B cell (primary cell): ENCODE data around the gene EFNA5. TPM values are rescaled to one million over a fixed set of nuclear protein-coding genes. Genes with fewer than 3 reads are reported as not detected.

Source experiments
- ATAC-seq: fragments of 200-7000 bp; cut with Tn5 transposase; one replicate; pipeline ENCODE4 v1.10.0; 2021; ENCODE audit warnings: low read depth, mild to moderate bottlenecking, moderate number of reproducible peaks, moderate library complexity
- CTCF ChIA-PET: fragments of 350-600 bp; sonication (Branson Sonifier 250); formaldehyde crosslinking; loops from one replicate; lab custom pipeline; 2021; ENCODE audit warnings: antibody characterized with exemption, inconsistent platforms; lab: Charles Lee
- POLR2A ChIA-PET: fragments of 350-600 bp; sonication (Branson Sonifier 250); formaldehyde crosslinking; loops from one replicate; lab custom pipeline; 2021; ENCODE audit warnings: antibody characterized with exemption; lab: Charles Lee
- DNase-seq: peaks from one replicate; pipeline ENCODE4 v3.0.0; 2013
- H2AFZ ChIP-seq: 2 replicates; pipeline ENCODE4 v1.6.1; 2012; ENCODE audit warnings: mild to moderate bottlenecking, low read depth, low read length; ENCODE audit not compliant: insufficient read depth, poor library complexity, severe bottlenecking
- H3K27ac ChIP-seq, 2 donors: 1 replicate in 1 of 2; 2 replicates in 1 of 2; pipeline ENCODE4 v1.5.1; 2012 to 2013; ENCODE audit warnings: low read length in 2 of 2, mild to moderate bottlenecking in 2 of 2, moderate library complexity in 1 of 2
- H3K27me3 ChIP-seq, 4 experiments: fragments of 200-600 bp in 1 of 4; sonication (generic) in 1 of 4; replicated peaks in 1 of 4; 1 replicate in 2 of 4; 2 replicates in 2 of 4; pipeline versions ENCODE4 v1.6.1 to v1.7.0; 2013 to 2016; ENCODE audit warnings: low read length in 3 of 4, mild to moderate bottlenecking in 2 of 4, mixed read lengths in 1 of 4, moderate library complexity in 1 of 4; ENCODE audit not compliant: insufficient read depth in 4 of 4, control insufficient read depth in 3 of 4; ENCODE audit errors: control extremely low read depth in 1 of 4
- H3K36me3 ChIP-seq, 2 experiments: replicated peaks in 1 of 2; 1 replicate in 1 of 2; 2 replicates in 1 of 2; pipeline versions ENCODE4 v1.6.1 to v1.7.1; 2013; ENCODE audit warnings: low read length in 1 of 2; ENCODE audit not compliant: insufficient read depth in 2 of 2, control insufficient read depth in 1 of 2; ENCODE audit errors: control extremely low read depth in 1 of 2, extremely low read depth in 1 of 2
- H3K4me1 ChIP-seq, 2 donors: fragments of 200-600 bp in 1 of 2; sonication (generic) in 1 of 2; 1 replicate in 1 of 2; 2 replicates in 1 of 2; pipeline versions ENCODE4 v1.5.1 to v1.6.1; 2013 to 2017; ENCODE audit warnings: low read length in 2 of 2; ENCODE audit not compliant: control insufficient read depth in 2 of 2, insufficient read depth in 2 of 2
- H3K4me2 ChIP-seq: replicated peaks from 2 replicates; pipeline ENCODE3; 2012; ENCODE audit warnings: mild to moderate bottlenecking, low read depth, low read length; ENCODE audit not compliant: poor library complexity, severe bottlenecking
- H3K4me3 ChIP-seq, 5 experiments: fragments of 200-600 bp in 1 of 5; sonication (generic) in 1 of 5; 1 replicate in 3 of 5; 2 replicates in 2 of 5; pipeline versions ENCODE4 v1.5.1 to v1.7.0; 2011 to 2016; ENCODE audit warnings: low read length in 4 of 5, mild to moderate bottlenecking in 4 of 5, low read depth in 2 of 5, control low read depth in 1 of 5, moderate library complexity in 1 of 5; ENCODE audit not compliant: insufficient read depth in 1 of 5; ENCODE audit errors: control extremely low read depth in 1 of 5, extremely low read depth in 1 of 5
- H3K79me2 ChIP-seq: fragments of 200-600 bp; sonication (generic); one replicate; pipeline ENCODE4 v1.6.0; 2016; ENCODE audit warnings: low read length; ENCODE audit not compliant: control insufficient read depth, insufficient read depth
- H3K9ac ChIP-seq: fragments of 200-600 bp; sonication (generic); 2 replicates; pipeline ENCODE4 v1.6.1; 2017; ENCODE audit warnings: mild to moderate bottlenecking, low read length, moderate library complexity
- H3K9me3 ChIP-seq, 3 donors: one replicate each; pipeline versions ENCODE4 v1.6.1 to v1.7.1; 2013; ENCODE audit warnings: low read length in 2 of 3; ENCODE audit not compliant: control insufficient read depth in 2 of 3, insufficient read depth in 1 of 3; ENCODE audit errors: control extremely low read depth in 1 of 3
- H4K20me1 ChIP-seq: 2 replicates; pipeline ENCODE4 v1.6.0; 2012; ENCODE audit warnings: mild to moderate bottlenecking, low read length; ENCODE audit not compliant: insufficient read depth, control insufficient read depth, poor library complexity, severe bottlenecking
- H3K27ac Mint-ChIP-seq: one replicate; pipeline ENCODE4 v1.8.0; 2021; ENCODE audit warnings: mixed read lengths
- H3K27me3 Mint-ChIP-seq: one replicate; pipeline ENCODE4 v1.8.0; 2021; ENCODE audit warnings: mixed read lengths
- H3K4me1 Mint-ChIP-seq: one replicate; pipeline ENCODE4 v1.8.0; 2021; ENCODE audit warnings: mixed read lengths
- H3K4me3 Mint-ChIP-seq: one replicate; pipeline ENCODE4 v1.8.0; 2021; ENCODE audit warnings: mixed read lengths
- H3K9me3 Mint-ChIP-seq: one replicate; pipeline ENCODE4 v1.8.0; 2022; ENCODE audit warnings: mixed read lengths; ENCODE audit not compliant: insufficient read depth
- EZH2 ChIP-seq: IDR thresholded peaks from 2 replicates; pipeline ENCODE4 v1.6.1; 2012; ENCODE audit warnings: borderline replicate concordance, low read depth, mild to moderate bottlenecking, moderate library complexity, low read length; ENCODE audit not compliant: insufficient read depth, poor library complexity, severe bottlenecking
- WGBS: methylation state at CpG from one replicate; pipeline ENCODE4 v1.1.5; 2013; ENCODE audit warnings: missing lambda C conversion rate; ENCODE audit not compliant: insufficient coverage; 5-methylcytosine and 5-hydroxymethylcytosine counted together
- intact Hi-C: fragments of 100-400 bp; cut with micrococcal nuclease; formaldehyde crosslinking; loops from one replicate; pipeline ENCODE4 v1.10.0; 2022
- polyA plus RNA-seq: library from polyadenylated mRNA; depleted of rRNA; stranded (reverse); fragments of >200 nt; gene quantifications from 2 replicates; pipeline ENCODE4 v1.2.3, GENCODE V29; 2012
- total RNA-seq, 2 donors: library from RNA; stranded (reverse); fragments of 120-200 nt in 1 of 2; gene quantifications; 1 replicate in 1 of 2; 2 replicates in 1 of 2; pipeline versions ENCODE4 v1.2.3 to v1.2.4, GENCODE V29; 2013 to 2022
- TF ChIP-seq, protein P1 (sequence below): fragments of 200-600 bp; IDR thresholded peaks from one replicate; pipeline ENCODE4 v1.8.0; 2022; ENCODE audit warnings: antibody characterized with exemption, mild to moderate bottlenecking

EFNA5 gene
- total and polyA plus RNA-seq, 2 donors (not counting 1 experiment from before 2014, with no cell fraction given), result not detected

GRCh38 chr5:107487056-107487542 lies 183.6 kb downstream of the EFNA5 start:
- H3K4me1 ChIP-seq, result no peaks in the 10 kb centered on the region
- no peaks in the 10 kb centered on the region for H3K9me3 Mint-ChIP-seq
- ChIA-PET CTCF (interaction anchor here (0.9 kb wide), 1 partner anchor 9 kb away, joined by 3 read pairs; no protein-coding TSS in a partner anchor), POLR2A (no interaction called here)
- H3K9me3 ChIP-seq, result no peaks in the 10 kb centered on the region
- H3K27me3 ChIP-seq, result no peaks in the 10 kb centered on the region
- H3K36me3 ChIP-seq, result no peaks in the 10 kb centered on the region
- 46% methylated on average over 2 of the region's 2 CpGs for WGBS
- H3K9ac ChIP-seq, result no peak overlapping the region
- intact Hi-C loops, result no loop called here
- no peaks in the 10 kb centered on the region for H4K20me1 ChIP-seq
- no peak overlapping the region for H3K27ac Mint-ChIP-seq
- DNase-seq, result no peak
- no peak overlapping the region for H2AFZ ChIP-seq
- no peak overlapping the region for H3K4me3 ChIP-seq
- no peak for ATAC-seq
- H3K27ac ChIP-seq, result no peak overlapping the region
- H3K79me2 ChIP-seq, result no peaks in the 10 kb centered on the region
- no peak overlapping the region for H3K4me3 Mint-ChIP-seq
- TF ChIP-seq EZH2, result no peak
- TF ChIP-seq, protein P1, sequence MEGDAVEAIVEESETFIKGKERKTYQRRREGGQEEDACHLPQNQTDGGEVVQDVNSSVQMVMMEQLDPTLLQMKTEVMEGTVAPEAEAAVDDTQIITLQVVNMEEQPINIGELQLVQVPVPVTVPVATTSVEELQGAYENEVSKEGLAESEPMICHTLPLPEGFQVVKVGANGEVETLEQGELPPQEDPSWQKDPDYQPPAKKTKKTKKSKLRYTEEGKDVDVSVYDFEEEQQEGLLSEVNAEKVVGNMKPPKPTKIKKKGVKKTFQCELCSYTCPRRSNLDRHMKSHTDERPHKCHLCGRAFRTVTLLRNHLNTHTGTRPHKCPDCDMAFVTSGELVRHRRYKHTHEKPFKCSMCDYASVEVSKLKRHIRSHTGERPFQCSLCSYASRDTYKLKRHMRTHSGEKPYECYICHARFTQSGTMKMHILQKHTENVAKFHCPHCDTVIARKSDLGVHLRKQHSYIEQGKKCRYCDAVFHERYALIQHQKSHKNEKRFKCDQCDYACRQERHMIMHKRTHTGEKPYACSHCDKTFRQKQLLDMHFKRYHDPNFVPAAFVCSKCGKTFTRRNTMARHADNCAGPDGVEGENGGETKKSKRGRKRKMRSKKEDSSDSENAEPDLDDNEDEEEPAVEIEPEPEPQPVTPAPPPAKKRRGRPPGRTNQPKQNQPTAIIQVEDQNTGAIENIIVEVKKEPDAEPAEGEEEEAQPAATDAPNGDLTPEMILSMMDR, result no peak
- H3K4me2 ChIP-seq, result no peak overlapping the region
- no peaks in the 10 kb centered on the region for H3K27me3 Mint-ChIP-seq
- no peaks in the 10 kb centered on the region for H3K4me1 Mint-ChIP-seq

DNA sequence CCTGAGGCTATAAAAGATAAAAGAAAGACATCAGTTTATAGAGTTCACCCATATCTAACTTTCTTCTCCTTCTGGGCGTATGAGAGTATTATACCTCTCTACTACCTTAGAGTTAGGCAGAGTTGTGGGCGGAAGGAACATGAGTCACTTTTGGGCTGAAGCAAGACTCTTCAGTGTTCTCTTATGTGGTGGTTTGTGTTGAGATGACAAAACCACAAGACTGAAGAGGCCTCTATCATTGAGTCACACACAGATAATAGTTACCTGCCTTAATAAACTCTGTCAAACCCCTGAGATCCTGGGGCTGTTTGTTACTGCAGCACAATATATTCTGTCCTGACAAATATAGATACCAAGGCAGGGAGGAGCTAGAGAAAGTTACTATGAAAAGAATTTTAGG lies 184.2 kb downstream of the EFNA5 start:
- H3K27me3 ChIP-seq, result no peaks in the 10 kb centered on the region
- H4K20me1 ChIP-seq, result no peaks in the 10 kb centered on the region
- WGBS, result no CpG with 5 or more reads among the region's 2 CpGs
- no peak overlapping the region for H3K4me3 ChIP-seq
- Mint-ChIP-seq H3K4me1 (no peaks in the 10 kb centered on the region), H3K27me3 (no peaks in the 10 kb centered on the region), H3K9me3 (no peaks in the 10 kb centered on the region), H3K27ac (no peak overlapping the region), H3K4me3 (no peak overlapping the region)
- no peak overlapping the region for H3K27ac ChIP-seq
- intact Hi-C loops, result no loop called here
- H3K79me2 ChIP-seq, result no peaks in the 10 kb centered on the region
- ChIA-PET CTCF (no interaction called here), POLR2A (no interaction called here)
- no peaks in the 10 kb centered on the region for H3K9me3 ChIP-seq
- no peak overlapping the region for H3K4me2 ChIP-seq
- ATAC-seq, result no peak
- no peak overlapping the region for H3K9ac ChIP-seq
- H3K4me1 ChIP-seq, result no peaks in the 10 kb centered on the region
- H3K36me3 ChIP-seq, result no peaks in the 10 kb centered on the region
- TF ChIP-seq, protein P1, result no peak
- no peak for TF ChIP-seq EZH2
- H2AFZ ChIP-seq, result no peak overlapping the region
- no peak for DNase-seq
